Memory B cell (primary cell): Measurements from ENCODE around the gene PAMR1.
A peak's percentile ranks its signal among the peaks of the same experiment; 100 is the strongest.

Source experiments
- ATAC-seq: fragments of 150-1000 bp; cut with Tn5 transposase; 2 replicates; pipeline ENCODE4 v1.10.0; 2021; ENCODE audit warnings: low read depth, mild to moderate bottlenecking, moderate library complexity
- DNase-seq, 2 donors: peaks; one replicate each; pipeline ENCODE4 v3.0.0; 2022; ENCODE audit warnings: low spot score in 2 of 2
- H3K27ac Mint-ChIP-seq: one replicate; pipeline ENCODE4 v1.8.0; 2022; ENCODE audit warnings: mild to moderate bottlenecking, moderate library complexity, mixed read lengths
- H3K27me3 Mint-ChIP-seq: one replicate; pipeline ENCODE4 v1.8.0; 2022; ENCODE audit warnings: mixed read lengths
- H3K36me3 Mint-ChIP-seq: one replicate; pipeline ENCODE4 v1.8.0; 2022; ENCODE audit warnings: mild to moderate bottlenecking, mixed read lengths
- H3K4me1 Mint-ChIP-seq: one replicate; pipeline ENCODE4 v1.8.0; 2022; ENCODE audit warnings: mixed read lengths
- H3K4me3 Mint-ChIP-seq: one replicate; pipeline ENCODE4 v1.8.0; 2022; ENCODE audit warnings: mild to moderate bottlenecking, moderate library complexity, mixed read lengths
- H3K9me3 Mint-ChIP-seq: one replicate; pipeline ENCODE4 v1.8.0; 2022; ENCODE audit warnings: mixed read lengths

The PAMR1 gene

GRCh38 chr11:35426351-35426750 lies 99.1 kb downstream of the PAMR1 start:
- no peak for ATAC-seq
- Mint-ChIP-seq H3K9me3 (no peaks in the 10 kb centered on the region), H3K36me3 (no peaks in the 10 kb centered on the region), H3K4me1 (no peaks in the 10 kb centered on the region), H3K4me3 (no peak overlapping the region), H3K27ac (no peak overlapping the region), H3K27me3 (peaks cover 10% of the 10 kb centered on the region)
- DNase-seq: no peak

DNA sequence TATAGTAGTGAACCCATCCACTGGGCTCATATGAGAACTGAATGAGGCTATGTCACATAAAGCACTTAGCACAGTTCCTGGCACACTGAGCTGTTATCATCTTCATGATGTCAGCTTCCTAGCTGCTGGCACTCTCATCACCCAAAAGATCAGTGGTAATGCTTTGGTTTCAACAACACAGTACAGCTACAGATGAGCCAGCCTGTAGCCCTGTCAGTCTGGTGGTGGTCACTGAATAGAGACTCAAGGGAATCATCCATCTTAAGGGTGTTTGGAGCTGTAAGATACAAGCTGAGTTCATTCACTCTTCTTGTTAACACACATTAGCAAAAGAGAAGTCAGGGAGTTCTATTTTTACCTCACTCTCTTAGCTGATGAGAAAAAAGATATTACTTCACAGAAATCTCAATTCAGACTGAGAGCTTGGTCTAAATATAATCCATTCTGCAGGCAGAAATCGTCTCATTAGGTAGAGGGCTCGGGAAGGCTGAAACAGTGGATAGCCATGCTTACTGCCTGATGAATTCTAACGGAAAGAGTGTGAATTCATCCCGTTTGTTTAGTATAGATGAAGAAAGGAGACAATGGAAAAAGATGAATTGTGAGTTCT lies 99.7 kb downstream of the PAMR1 start:
- H3K4me1 Mint-ChIP-seq: no peaks in the 10 kb centered on the region
- H3K4me3 Mint-ChIP-seq: no peak overlapping the region
- H3K27me3 Mint-ChIP-seq: peaks cover 14% of the 10 kb centered on the region
- H3K27ac Mint-ChIP-seq: no peak overlapping the region
- H3K36me3 Mint-ChIP-seq: no peaks in the 10 kb centered on the region
- ATAC-seq: no peak
- no peaks in the 10 kb centered on the region for H3K9me3 Mint-ChIP-seq
- no peak for DNase-seq

GRCh38 chr11:35424157-35424940 lies 101.1 kb downstream of the PAMR1 start:
- H3K27ac Mint-ChIP-seq: no peak overlapping the region
- H3K4me3 Mint-ChIP-seq: no peak overlapping the region
- no peak for DNase-seq
- H3K27me3 Mint-ChIP-seq: peaks cover 11% of the 10 kb centered on the region
- ATAC-seq: no peak
- H3K4me1 Mint-ChIP-seq: peaks cover 7% of the 10 kb centered on the region
- H3K9me3 Mint-ChIP-seq: no peaks in the 10 kb centered on the region
- no peaks in the 10 kb centered on the region for H3K36me3 Mint-ChIP-seq

- peak overlapping the region; percentile 66 for H3K4me3 Mint-ChIP-seq
Measured at GRCh38 chr11:35420371-35420770, 105.0 kb downstream of the PAMR1 start.

DNA sequence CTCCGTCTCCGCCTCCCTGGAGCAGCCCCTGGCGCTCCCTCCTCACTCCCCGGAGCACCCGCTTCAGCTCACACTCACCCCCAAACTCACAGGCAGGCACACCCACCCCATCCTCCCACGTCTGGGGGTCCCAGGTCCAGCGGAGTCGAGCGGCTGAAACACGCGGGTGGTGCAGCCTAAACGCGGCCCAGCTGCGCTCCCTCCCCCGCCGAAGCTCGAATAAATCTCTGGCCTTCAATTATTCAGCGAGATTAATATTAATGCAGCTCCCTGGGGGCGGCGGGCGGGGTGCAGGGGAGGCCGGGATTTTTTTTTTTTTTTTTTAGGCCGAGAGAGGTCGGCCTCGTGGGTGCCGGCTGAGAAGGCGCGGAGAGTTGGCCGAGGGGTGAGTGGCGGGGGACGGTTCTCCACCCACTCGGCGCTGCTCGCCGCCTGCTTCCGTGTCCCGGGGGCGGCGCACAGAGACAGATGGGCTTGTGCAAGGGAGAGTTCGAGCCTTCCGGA lies 105.5 kb downstream of the PAMR1 start:
- ATAC-seq (peak; percentile 35), DNase-seq (no peak)
- Mint-ChIP-seq H3K4me1 (peaks cover 16% of the 10 kb centered on the region), H3K4me3 (peak overlapping the region; percentile 70), H3K27ac (no peak overlapping the region), H3K27me3 (peaks cover 23% of the 10 kb centered on the region), H3K9me3 (no peaks in the 10 kb centered on the region), H3K36me3 (no peaks in the 10 kb centered on the region)

More at GRCh38 chr11:35420371-35420770, 105.0 kb downstream of the PAMR1 start:
- peaks cover 16% of the 10 kb centered on the region for H3K4me1 Mint-ChIP-seq
- ATAC-seq (no peak), DNase-seq (no peak)
- H3K36me3 Mint-ChIP-seq: no peaks in the 10 kb centered on the region
- peaks cover 23% of the 10 kb centered on the region for H3K27me3 Mint-ChIP-seq
- H3K27ac Mint-ChIP-seq: no peak overlapping the region
- H3K9me3 Mint-ChIP-seq: no peaks in the 10 kb centered on the region

- Mint-ChIP-seq H3K4me3 (peak within 1 kb of the TSS; percentile 70), H3K27me3 (peaks cover 23% of the 10 kb centered on the region), H3K27ac (no peak within 1 kb of the TSS), H3K9me3 (no peaks in the 10 kb centered on the region), H3K4me1 (peaks cover 16% of the 10 kb centered on the region), H3K36me3 (no peaks in the 10 kb centered on the region)
- ATAC-seq: peak; percentile 21
- DNase-seq: no peak
Measured at GRCh38 chr11:35419184-35419829, 106.1 kb downstream of the PAMR1 start, which contains the start of gene SLC1A2. Gene SLC1A2 (minus strand): TSS chr11:35419558. CDS start chr11:35418966, 592 bp downstream.

DNA sequence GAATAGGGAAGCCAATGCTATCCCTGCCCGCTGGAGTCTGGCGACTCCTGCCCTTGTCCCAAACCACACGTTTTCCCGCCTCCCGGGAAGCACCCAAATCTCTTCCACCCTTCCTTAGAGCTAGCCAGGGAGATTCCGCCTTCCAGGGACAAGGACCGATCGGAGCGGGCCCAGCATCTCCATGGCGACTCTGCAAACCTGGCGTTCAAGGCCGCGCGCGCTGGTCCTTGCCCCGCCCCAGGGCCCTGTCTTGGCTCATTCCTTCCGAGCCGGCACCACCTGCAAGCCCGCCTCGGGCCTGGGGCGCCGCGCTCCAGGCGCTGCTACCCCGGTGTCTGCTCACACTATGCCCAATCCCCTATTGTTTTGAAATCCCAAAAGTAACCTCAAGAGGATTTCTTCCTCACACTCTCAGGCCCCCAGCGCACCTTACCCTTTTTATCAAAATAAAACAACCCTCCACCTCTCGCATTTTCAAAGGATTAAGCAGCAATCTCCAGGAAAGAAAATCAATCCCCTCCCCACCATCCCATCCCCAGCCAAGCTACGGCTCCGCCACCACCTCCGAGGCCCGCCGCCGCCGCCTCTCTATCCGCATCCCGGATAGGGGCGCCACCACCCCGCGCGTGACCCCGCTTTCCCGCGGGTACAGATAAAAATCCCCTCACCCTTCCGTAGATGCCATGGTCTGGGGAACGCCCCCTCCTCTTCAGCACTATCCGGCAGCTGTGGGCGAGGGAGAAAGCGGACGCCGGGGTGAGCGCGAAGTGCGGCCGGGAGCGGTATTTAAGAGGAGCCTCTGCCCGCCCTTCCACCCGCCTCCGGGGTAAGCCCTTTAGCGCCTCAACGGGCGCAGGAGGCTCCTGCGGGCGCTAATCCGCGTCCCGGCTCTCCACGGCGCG lies 106.9 kb downstream of the PAMR1 start:
- H3K27ac Mint-ChIP-seq: no peak overlapping the region
- H3K4me1 Mint-ChIP-seq: peaks cover 16% of the 10 kb centered on the region
- no peaks in the 10 kb centered on the region for H3K9me3 Mint-ChIP-seq
- H3K27me3 Mint-ChIP-seq: peaks cover 24% of the 10 kb centered on the region
- no peaks in the 10 kb centered on the region for H3K36me3 Mint-ChIP-seq
- peak overlapping the region; percentile 69 for H3K4me3 Mint-ChIP-seq
- DNase-seq (no peak), ATAC-seq (peak; percentile 22)

- H3K9me3 Mint-ChIP-seq: no peaks in the 10 kb centered on the region
- H3K27ac Mint-ChIP-seq: no peak overlapping the region
- H3K4me3 Mint-ChIP-seq: no peak overlapping the region
- H3K4me1 Mint-ChIP-seq: peaks cover 15% of the 10 kb centered on the region
- no peak for ATAC-seq
- peaks cover 22% of the 10 kb centered on the region for H3K27me3 Mint-ChIP-seq
- no peak for DNase-seq
- no peaks in the 10 kb centered on the region for H3K36me3 Mint-ChIP-seq
Measured at GRCh38 chr11:35415487-35415886, 109.9 kb downstream of the PAMR1 start.

- DNase-seq (no peak), ATAC-seq (no peak)
- Mint-ChIP-seq H3K4me3 (no peak overlapping the region), H3K4me1 (peaks cover 10% of the 10 kb centered on the region), H3K36me3 (no peaks in the 10 kb centered on the region), H3K27ac (no peak overlapping the region), H3K27me3 (peaks cover 22% of the 10 kb centered on the region), H3K9me3 (no peaks in the 10 kb centered on the region)
Measured at GRCh38 chr11:35414776-35415175, 110.6 kb downstream of the PAMR1 start.

DNA sequence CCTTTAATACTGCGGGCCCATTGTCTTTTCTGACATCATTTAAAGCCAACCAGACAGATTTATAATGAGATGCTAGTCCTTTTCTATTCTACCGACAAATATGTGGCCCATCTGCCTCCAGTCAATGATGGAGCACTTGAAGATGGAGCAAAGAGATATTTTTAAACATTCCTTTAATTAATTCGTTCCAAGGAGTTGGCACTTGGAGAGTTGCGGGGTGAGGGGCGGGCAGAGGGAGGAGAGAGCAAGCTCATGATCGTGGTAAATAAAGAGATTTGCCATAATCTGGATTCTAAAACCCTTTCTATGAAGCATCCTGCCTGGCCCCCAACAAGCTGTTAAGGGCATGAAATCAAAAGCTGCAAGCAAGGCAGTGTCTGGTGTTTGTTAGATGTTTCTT lies 111.1 kb downstream of the PAMR1 start:
- peaks cover 9% of the 10 kb centered on the region for H3K4me1 Mint-ChIP-seq
- no peak overlapping the region for H3K4me3 Mint-ChIP-seq

GRCh38 chr11:35413598-35413997 lies 111.8 kb downstream of the PAMR1 start:
- Mint-ChIP-seq H3K4me3 (no peak overlapping the region), H3K4me1 (peaks cover 6% of the 10 kb centered on the region), H3K9me3 (no peaks in the 10 kb centered on the region), H3K36me3 (no peaks in the 10 kb centered on the region), H3K27me3 (peaks cover 20% of the 10 kb centered on the region), H3K27ac (no peak overlapping the region)
- ATAC-seq (no peak), DNase-seq (no peak)

More for the DNA sequence above, 111.1 kb downstream of the PAMR1 start:
- no peak overlapping the region for H3K27ac Mint-ChIP-seq
- H3K36me3 Mint-ChIP-seq: no peaks in the 10 kb centered on the region
- DNase-seq: no peak
- ATAC-seq: no peak
- no peaks in the 10 kb centered on the region for H3K9me3 Mint-ChIP-seq
- H3K27me3 Mint-ChIP-seq: peaks cover 21% of the 10 kb centered on the region

DNA sequence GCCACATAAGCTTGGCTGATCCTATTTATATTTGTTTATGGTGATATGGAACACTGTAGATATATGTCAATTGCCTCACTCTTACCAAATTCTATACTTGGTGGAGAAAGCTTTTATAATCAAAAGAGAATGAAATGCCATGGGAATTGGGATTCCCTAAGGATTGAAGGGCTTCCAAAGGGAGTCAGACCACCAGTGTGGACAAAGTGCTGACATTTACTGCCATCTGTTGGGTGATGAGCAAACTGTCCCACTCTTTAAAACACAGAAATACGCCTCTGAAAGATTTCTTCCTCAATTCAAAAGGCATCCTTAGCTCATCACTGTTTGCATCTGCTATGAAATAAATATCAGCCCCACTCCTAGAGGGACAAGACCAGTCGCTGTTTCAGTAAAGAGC lies 113.1 kb downstream of the PAMR1 start:
- H3K4me3 Mint-ChIP-seq: no peak overlapping the region
- no peak for ATAC-seq
- no peak for DNase-seq
- H3K36me3 Mint-ChIP-seq: no peaks in the 10 kb centered on the region
- no peak overlapping the region for H3K27ac Mint-ChIP-seq
- H3K4me1 Mint-ChIP-seq: no peaks in the 10 kb centered on the region
- no peaks in the 10 kb centered on the region for H3K9me3 Mint-ChIP-seq
- peaks cover 13% of the 10 kb centered on the region for H3K27me3 Mint-ChIP-seq

GRCh38 chr11:35407041-35407440 lies 118.4 kb downstream of the PAMR1 start:
- Mint-ChIP-seq H3K9me3 (no peaks in the 10 kb centered on the region), H3K27ac (no peak overlapping the region), H3K36me3 (no peaks in the 10 kb centered on the region), H3K4me3 (no peak overlapping the region), H3K27me3 (peaks cover 7% of the 10 kb centered on the region), H3K4me1 (peaks cover 5% of the 10 kb centered on the region)
- DNase-seq: no peak
- ATAC-seq: no peak
